GM12878 (cell line): ENCODE results near the gene CRTAP.

Source experiments
- RFX5 ChIP-seq: IDR thresholded peaks from 2 replicates; pipeline ENCODE4 v1.6.1; 2011; ENCODE audit warnings: low read depth, low read length, improper control_type of control experiment
- TF ChIP-seq, protein P1 (sequence below): IDR thresholded peaks from 2 replicates; pipeline ENCODE4 v1.6.1; 2011; ENCODE audit warnings: borderline replicate concordance, low read depth, mild to moderate bottlenecking, moderate library complexity, mixed read lengths, low read length; ENCODE audit not compliant: insufficient read depth; ENCODE audit errors: extremely low read length

DNA sequence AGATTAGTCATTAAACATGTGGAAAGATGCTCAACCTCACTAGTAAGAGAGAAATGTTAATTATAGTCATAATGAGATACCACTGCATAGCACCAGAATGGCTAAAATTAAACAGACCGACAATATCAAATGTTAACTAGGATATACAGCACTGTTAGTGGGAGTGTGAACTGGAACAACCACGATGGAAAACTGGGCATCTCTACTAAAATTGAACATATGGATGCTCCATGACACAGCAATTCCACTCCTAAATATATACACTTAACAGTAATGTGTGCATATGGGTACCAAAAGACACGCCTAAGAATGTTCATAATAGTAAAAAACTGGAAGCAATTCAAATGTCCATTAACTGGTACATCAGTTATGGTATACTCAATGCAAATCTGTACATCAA is 41.5 kb downstream of the CRTAP start:
- TF ChIP-seq RFX5: no peak
- TF ChIP-seq, protein P1, sequence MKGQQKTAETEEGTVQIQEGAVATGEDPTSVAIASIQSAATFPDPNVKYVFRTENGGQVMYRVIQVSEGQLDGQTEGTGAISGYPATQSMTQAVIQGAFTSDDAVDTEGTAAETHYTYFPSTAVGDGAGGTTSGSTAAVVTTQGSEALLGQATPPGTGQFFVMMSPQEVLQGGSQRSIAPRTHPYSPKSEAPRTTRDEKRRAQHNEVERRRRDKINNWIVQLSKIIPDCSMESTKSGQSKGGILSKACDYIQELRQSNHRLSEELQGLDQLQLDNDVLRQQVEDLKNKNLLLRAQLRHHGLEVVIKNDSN: no peak
